ENCODE data around the gene GGTLC3.
"Not testable (repeated sequence)": the region's sequence is repeated elsewhere in the genome, so short reads cannot be mapped to it uniquely, and the experiment has no call there.

DNA sequence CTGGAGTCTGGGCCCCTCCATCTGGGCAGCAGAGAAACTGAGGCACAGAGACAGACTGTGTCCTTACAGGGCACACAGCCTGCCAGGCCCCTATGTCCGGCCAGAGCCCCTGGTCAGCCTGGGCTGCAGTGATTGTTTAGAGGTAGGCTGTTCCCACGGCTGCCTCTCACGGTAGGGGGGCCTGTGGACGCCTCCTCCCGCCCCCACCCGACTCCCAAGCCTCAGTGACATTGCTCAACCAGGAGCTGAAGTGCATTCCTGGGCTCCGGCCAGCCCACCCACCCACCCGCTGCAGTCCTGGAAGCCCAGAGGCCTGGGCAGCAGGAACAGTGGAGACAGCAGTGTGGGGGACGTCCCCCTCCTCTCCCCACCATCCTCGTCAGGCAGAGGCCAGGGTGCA lies 4.5 kb downstream of the GGTLC3 start:
- not testable (repeated sequence) for TF ChIP-seq CTCF, POLR2A (IDR thresholded peaks at IDR 0.05)
